ENCODE results near the gene TENT5A. TPM values are rescaled to one million over a fixed set of nuclear protein-coding genes. Genes with fewer than 3 reads are reported as not detected.

TENT5A gene
- polyA plus RNA-seq, 3 donors = 9.1 to 28.9 (median 12.1) TPM

GRCh38 chr6:81766482-81767069 lies 14.1 kb upstream of the TENT5A start:
- Mint-ChIP-seq H3K9me3 (no peaks in the 10 kb centered on the region), H3K27me3 (ENCODE audit: low read depth in 3 of 3) (peaks cover 0 to 1% (median 0%) of the 10 kb centered on the region in 3 donors), H3K36me3 (no peaks in the 10 kb centered on the region), H3K4me1 (peaks cover 75% of the 10 kb centered on the region), H3K4me3 (peak overlapping the region in 1 of 2 donors; percentile 82), H3K27ac (peak overlapping the region; percentile 18 to 85 (median 83))
- peak overlapping the region; percentile 5 for H3K9ac ChIP-seq (ENCODE audit: insufficient read depth, low read length, poor library complexity, severe bottlenecking)
- peak overlapping the region in 1 of 2 donors; percentile 77 for H3K27ac ChIP-seq (ENCODE audit: low read depth in 1 of 2, low read length in 2 of 2)
- no peaks in the 10 kb centered on the region for H3K27me3 ChIP-seq (ENCODE audit: control insufficient read depth in 2 of 2, insufficient read depth in 2 of 2, low read length in 2 of 2)
- H3K4me1 ChIP-seq (ENCODE audit: control insufficient read depth in 1 of 2, insufficient read depth in 2 of 2, low read length in 2 of 2) = peaks cover 70 to 80% of the 10 kb centered on the region in 2 donors
- peak; percentile 31 to 65 (median 49) for DNase-seq
- H2AFZ ChIP-seq (ENCODE audit: insufficient read depth, low read depth, low read length, poor library complexity, severe bottlenecking) = peak overlapping the region; percentile 4
- intact Hi-C loops (cut with micrococcal nuclease) = no loop called here
- no peaks in the 10 kb centered on the region for H3K36me3 ChIP-seq (replicated peaks in 1 of 2; ENCODE audit: control insufficient read depth in 1 of 2, insufficient read depth in 2 of 2, low read length in 2 of 2)
- no peaks in the 10 kb centered on the region for H3K9me3 ChIP-seq (replicated peaks in 1 of 2; ENCODE audit: control insufficient read depth in 1 of 2, insufficient read depth in 1 of 2, low read length in 2 of 2)
- TF ChIP-seq CTCF (IDR thresholded peaks at IDR 0.05) = no peak
- no CpG with 5 or more reads among the region's 3 CpGs for WGBS (ENCODE audit: insufficient coverage)
- peak overlapping the region; percentile 69 for H3K4me2 ChIP-seq (replicated peaks; ENCODE audit: extremely low read depth, low read length, poor library complexity, severe bottlenecking)
- no peaks in the 10 kb centered on the region for H4K20me1 ChIP-seq (ENCODE audit: insufficient read depth, low read length)
- peak overlapping the region in 2 of 3 experiments; percentile 39 to 67 for H3K4me3 ChIP-seq (replicated peaks in 1 of 3; ENCODE audit: low read depth in 2 of 3, low read length in 3 of 3)
- H3K79me2 ChIP-seq (ENCODE audit: insufficient read depth, low read length) = no peaks in the 10 kb centered on the region

GRCh38 chr6:81764531-81764930 lies 12.1 kb upstream of the TENT5A start:
- no peak overlapping the region for H3K4me2 ChIP-seq (replicated peaks; ENCODE audit: extremely low read depth, low read length, poor library complexity, severe bottlenecking)
- Mint-ChIP-seq H3K4me3 (no peak overlapping the region), H3K27ac (peak overlapping the region in 1 of 7 donors; percentile 27), H3K4me1 (peaks cover 60% of the 10 kb centered on the region), H3K27me3 (ENCODE audit: low read depth in 3 of 3) (peaks cover 0 to 1% (median 0%) of the 10 kb centered on the region in 3 donors), H3K9me3 (no peaks in the 10 kb centered on the region), H3K36me3 (no peaks in the 10 kb centered on the region)
- intact Hi-C loops (cut with micrococcal nuclease) = no loop called here
- H3K4me3 ChIP-seq (replicated peaks in 1 of 3; ENCODE audit: low read depth in 2 of 3, low read length in 3 of 3) = no peak overlapping the region
- H2AFZ ChIP-seq (ENCODE audit: insufficient read depth, low read depth, low read length, poor library complexity, severe bottlenecking) = no peak overlapping the region
- no peaks in the 10 kb centered on the region for H3K9me3 ChIP-seq (replicated peaks in 1 of 2; ENCODE audit: control insufficient read depth in 1 of 2, insufficient read depth in 1 of 2, low read length in 2 of 2)
- H4K20me1 ChIP-seq (ENCODE audit: insufficient read depth, low read length) = no peaks in the 10 kb centered on the region
- no peaks in the 10 kb centered on the region for H3K27me3 ChIP-seq (ENCODE audit: control insufficient read depth in 2 of 2, insufficient read depth in 2 of 2, low read length in 2 of 2)
- WGBS (ENCODE audit: insufficient coverage) = 100% methylated on average over 1 of the region's 2 CpGs
- H3K36me3 ChIP-seq (replicated peaks in 1 of 2; ENCODE audit: control insufficient read depth in 1 of 2, insufficient read depth in 2 of 2, low read length in 2 of 2) = no peaks in the 10 kb centered on the region
- TF ChIP-seq CTCF (IDR thresholded peaks at IDR 0.05) = no peak
- peaks cover 58 to 62% of the 10 kb centered on the region in 2 donors for H3K4me1 ChIP-seq (ENCODE audit: control insufficient read depth in 1 of 2, insufficient read depth in 2 of 2, low read length in 2 of 2)
- DNase-seq = no peak
- no peak overlapping the region for H3K9ac ChIP-seq (ENCODE audit: insufficient read depth, low read length, poor library complexity, severe bottlenecking)
- H3K27ac ChIP-seq (ENCODE audit: low read depth in 1 of 2, low read length in 2 of 2) = no peak overlapping the region
- H3K79me2 ChIP-seq (ENCODE audit: insufficient read depth, low read length) = no peaks in the 10 kb centered on the region

Measured in CD14-positive monocyte (primary cell).